ENCODE measurements around the gene RHNO1. TPM values are rescaled to one million over a fixed set of nuclear protein-coding genes. Genes with fewer than 3 reads are reported as not detected.

RHNO1 gene
- total and polyA plus RNA-seq, 2 of the 8 experiments (the other 6 are each of a cell fraction or from before 2014, with no cell fraction given) = 55.8 to 56.9 TPM

GRCh38 chr12:2853626-2854025 lies 23.4 kb upstream of the RHNO1 start:
- no peak overlapping the region for H3K27ac ChIP-seq (ENCODE audit: low read depth, low read length)
- H4K5ac ChIP-seq (ENCODE audit: insufficient read length, low read depth, low read length) = peak overlapping the region; percentile 57
- peak overlapping the region; percentile 85; the same call in 1 of the 2 replicates for H4K8ac ChIP-seq (ENCODE audit: extremely low read depth, insufficient read depth, low read length)
- DNase-seq (ENCODE audit: low read depth in 1 of 2, low spot score in 2 of 2) (peak; percentile 82 to 98), FAIRE-seq (peak; percentile 86)
- 16% methylated on average over 11 of the region's 11 CpGs; no CpG with 5 or more reads in 1 of the 2 experiments for WGBS, 2 experiments (ENCODE audit: extremely low coverage in 1 of 2, insufficient coverage in 1 of 2, insufficient read length in 1 of 2, insufficient replicate concordance in 2 of 2, low coverage in 1 of 2, low lambda C conversion rate in 2 of 2, missing lambda C conversion rate in 1 of 2)
- H2BK12ac ChIP-seq (ENCODE audit: low read depth, low read length) = no peak overlapping the region
- H3K14ac ChIP-seq (ENCODE audit: insufficient read length) = no peak overlapping the region
- H3K36me3 ChIP-seq (ENCODE audit: control insufficient read depth in 2 of 4, insufficient read depth in 4 of 4, low read length in 3 of 4) = peaks cover 0 to 8% (median 4%) of the 10 kb centered on the region in 4 experiments; a peak in 4 of 8 replicates
- no peaks in the 10 kb centered on the region for H3K9me3 ChIP-seq (ENCODE audit: insufficient read depth in 2 of 2, low read depth in 1 of 2, low read length in 1 of 2)
- no peak overlapping the region for H3K23ac ChIP-seq (ENCODE audit: insufficient read length)
- no peak overlapping the region for H3K4ac ChIP-seq (replicated peaks; ENCODE audit: insufficient read length, low read depth, low read length)
- H3K4me1 ChIP-seq (replicated peaks in 1 of 4; ENCODE audit: control insufficient read depth in 3 of 4, insufficient read depth in 4 of 4, low read length in 3 of 4) = peaks cover 0 to 6% (median under 1%) of the 10 kb centered on the region in 4 experiments; a peak in 4 of 7 replicates
- H3K79me1 ChIP-seq (ENCODE audit: low read depth, low read length) = no peaks in the 10 kb centered on the region
- no peaks in the 10 kb centered on the region for H3K23me2 ChIP-seq (ENCODE audit: low read depth, low read length)
- no peak overlapping the region for H3K4me3 ChIP-seq (ENCODE audit: extremely low read depth in 1 of 4, insufficient read depth in 2 of 4, low read depth in 3 of 4, low read length in 4 of 4)
- no peak overlapping the region for H2AFZ ChIP-seq (ENCODE audit: low read length)
- no peak overlapping the region for H2BK20ac ChIP-seq (ENCODE audit: low read length)
- ChIA-PET POLR2A (ENCODE audit: partially characterized antibody) (interaction anchor here (0.7 to 1.9 kb wide), 10 partner anchors 11 to 108 kb away, joined by 3 to 7 read pairs (median 4); partner anchors contain the start of genes FOXM1, NRIP2, RHNO1 and TULP3), CTCF (ENCODE audit: partially characterized antibody) (interaction anchor here (0.6 to 6.5 kb wide), 31 partner anchors 9 to 1075 kb away, joined by 3 to 84 read pairs (median 4); partner anchors contain the start of genes FOXM1, NRIP2, RHNO1 and TULP3)
- no peak overlapping the region for H2AK5ac ChIP-seq (ENCODE audit: low read depth, low read length)
- H4K91ac ChIP-seq (replicated peaks; ENCODE audit: insufficient read length, low read length) = no peak overlapping the region
- no peak overlapping the region; a peak in 1 of 4 replicates for H3K4me2 ChIP-seq (ENCODE audit: insufficient read depth in 1 of 2, low read depth in 2 of 2, low read length in 2 of 2)
- H2BK5ac ChIP-seq (ENCODE audit: low read depth, low read length) = no peak overlapping the region
- no peaks in the 10 kb centered on the region for H3K79me2 ChIP-seq (ENCODE audit: control insufficient read depth in 1 of 2, insufficient read depth in 2 of 2, low read length in 2 of 2)
- H3K27me3 ChIP-seq (replicated peaks in 1 of 4; ENCODE audit: control insufficient read depth in 3 of 4, extremely low read depth in 1 of 4, insufficient read depth in 3 of 4, low read length in 3 of 4) = no peaks in the 10 kb centered on the region
- H3K18ac ChIP-seq (ENCODE audit: extremely low read depth, low read length) = no peak overlapping the region
- H2BK120ac ChIP-seq (replicated peaks; ENCODE audit: low read depth, low read length) = no peak overlapping the region
- H4K20me1 ChIP-seq (replicated peaks in 1 of 2; ENCODE audit: control insufficient read depth in 1 of 2, insufficient read depth in 2 of 2, low read length in 2 of 2) = peaks cover 3 to 5% of the 10 kb centered on the region in 2 experiments
- H3K9ac ChIP-seq (replicated peaks in 1 of 4; ENCODE audit: extremely low read depth in 1 of 4, low read depth in 3 of 4, low read length in 3 of 4) = no peak overlapping the region
- H2BK15ac ChIP-seq (ENCODE audit: low read length) = no peak overlapping the region
- no peak overlapping the region for H3K56ac ChIP-seq (replicated peaks; ENCODE audit: insufficient read length, low read depth, low read length)
- TF ChIP-seq ATF2 (IDR thresholded peaks at IDR 0.05; ENCODE audit: low read length) (no peak), NRF1 (IDR thresholded peaks at IDR 0.05; ENCODE audit: low read depth, low read length) (no peak), PHF8 (conservative IDR thresholded peaks at IDR 0.05; ENCODE audit: low read depth, low read length) (no peak), USF2 (IDR thresholded peaks at IDR 0.05; ENCODE audit: low read length) (no peak), CREB1 (IDR thresholded peaks at IDR 0.05) (0 out of 2 replicates have a peak, but pooled peaks have one; percentile 20), HDAC6 (IDR thresholded peaks at IDR 0.05; ENCODE audit: low read depth, low read length) (no peak), RNF2 (IDR thresholded peaks at IDR 0.05; ENCODE audit: borderline replicate concordance, low read depth, low read length, missing control alignments, poor library complexity, severe bottlenecking) (no peak), RFX5 (IDR thresholded peaks at IDR 0.05; ENCODE audit: borderline replicate concordance, low read depth, low read length) (no peak)
